Measurements from ENCODE around the gene KAT2B. TPM values are rescaled to one million over a fixed set of nuclear protein-coding genes. Genes with fewer than 3 reads are reported as not detected.

KAT2B gene
- total and polyA plus RNA-seq, 2 of the 8 experiments (the other 6 are each of a cell fraction or from before 2014, with no cell fraction given): 0.24 to 0.91 TPM

DNA sequence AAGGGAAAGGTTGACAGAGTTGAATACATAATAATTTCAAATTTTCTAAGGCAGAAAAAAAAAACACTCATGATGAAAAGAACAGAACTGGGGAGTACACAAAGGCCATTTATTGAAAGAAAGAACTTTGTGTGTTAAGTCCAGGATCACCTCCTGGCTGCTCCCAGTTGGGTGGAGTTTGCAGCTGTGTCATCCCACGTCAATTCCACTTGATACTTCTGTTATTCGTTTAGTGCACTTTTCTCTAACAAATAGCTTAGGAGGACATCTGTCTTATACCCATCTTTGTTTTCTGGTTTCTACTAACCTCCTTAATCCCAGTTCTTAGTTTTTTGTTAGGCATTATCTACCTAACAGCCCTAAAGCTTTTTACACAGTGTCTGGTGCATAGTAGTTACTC is 101.1 kb downstream of the KAT2B start (continued):
- TF ChIP-seq HDAC2 (IDR thresholded peaks at IDR 0.05; ENCODE audit: borderline replicate concordance in 1 of 2, low read depth in 2 of 2, low read length in 2 of 2) (no peak), KDM4A (IDR thresholded peaks at IDR 0.05; ENCODE audit: low read depth, low read length, severe bottlenecking) (no peak), NRF1 (IDR thresholded peaks at IDR 0.05; ENCODE audit: low read depth, low read length) (no peak), TBP (IDR thresholded peaks at IDR 0.05; ENCODE audit: low read depth, low read length) (no peak)
- TF ChIP-seq, protein P1, sequence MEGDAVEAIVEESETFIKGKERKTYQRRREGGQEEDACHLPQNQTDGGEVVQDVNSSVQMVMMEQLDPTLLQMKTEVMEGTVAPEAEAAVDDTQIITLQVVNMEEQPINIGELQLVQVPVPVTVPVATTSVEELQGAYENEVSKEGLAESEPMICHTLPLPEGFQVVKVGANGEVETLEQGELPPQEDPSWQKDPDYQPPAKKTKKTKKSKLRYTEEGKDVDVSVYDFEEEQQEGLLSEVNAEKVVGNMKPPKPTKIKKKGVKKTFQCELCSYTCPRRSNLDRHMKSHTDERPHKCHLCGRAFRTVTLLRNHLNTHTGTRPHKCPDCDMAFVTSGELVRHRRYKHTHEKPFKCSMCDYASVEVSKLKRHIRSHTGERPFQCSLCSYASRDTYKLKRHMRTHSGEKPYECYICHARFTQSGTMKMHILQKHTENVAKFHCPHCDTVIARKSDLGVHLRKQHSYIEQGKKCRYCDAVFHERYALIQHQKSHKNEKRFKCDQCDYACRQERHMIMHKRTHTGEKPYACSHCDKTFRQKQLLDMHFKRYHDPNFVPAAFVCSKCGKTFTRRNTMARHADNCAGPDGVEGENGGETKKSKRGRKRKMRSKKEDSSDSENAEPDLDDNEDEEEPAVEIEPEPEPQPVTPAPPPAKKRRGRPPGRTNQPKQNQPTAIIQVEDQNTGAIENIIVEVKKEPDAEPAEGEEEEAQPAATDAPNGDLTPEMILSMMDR (IDR thresholded peaks at IDR 0.05; ENCODE audit: control extremely low read depth in 1 of 3, insufficient read depth in 1 of 3, low read depth in 1 of 3, low read length in 3 of 3): no peak
